Measurements from ENCODE around the gene ULK4.

The ULK4 gene

GRCh38 chr3:41237907-41238306 is 724.0 kb downstream of the ULK4 start:
- peaks cover 8% of the 10 kb centered on the region for H3K4me1 ChIP-seq (ENCODE audit: insufficient read depth, low read length)
- no peaks in the 10 kb centered on the region for H3K27me3 ChIP-seq (ENCODE audit: control insufficient read depth in 1 of 2, insufficient read depth in 2 of 2, low read length in 2 of 2)
- H3K27ac ChIP-seq (ENCODE audit: low read depth, low read length) = no peak overlapping the region
- peaks cover 80% of the 10 kb centered on the region for H3K36me3 ChIP-seq (ENCODE audit: insufficient read depth, low read length)
- H3K9me3 ChIP-seq (ENCODE audit: low read length) = no peaks in the 10 kb centered on the region
- H3K4me3 ChIP-seq (ENCODE audit: low read depth in 1 of 2, low read length in 2 of 2) = no peak overlapping the region
- no peak overlapping the region for H3K9ac ChIP-seq (ENCODE audit: low read length)

DNA sequence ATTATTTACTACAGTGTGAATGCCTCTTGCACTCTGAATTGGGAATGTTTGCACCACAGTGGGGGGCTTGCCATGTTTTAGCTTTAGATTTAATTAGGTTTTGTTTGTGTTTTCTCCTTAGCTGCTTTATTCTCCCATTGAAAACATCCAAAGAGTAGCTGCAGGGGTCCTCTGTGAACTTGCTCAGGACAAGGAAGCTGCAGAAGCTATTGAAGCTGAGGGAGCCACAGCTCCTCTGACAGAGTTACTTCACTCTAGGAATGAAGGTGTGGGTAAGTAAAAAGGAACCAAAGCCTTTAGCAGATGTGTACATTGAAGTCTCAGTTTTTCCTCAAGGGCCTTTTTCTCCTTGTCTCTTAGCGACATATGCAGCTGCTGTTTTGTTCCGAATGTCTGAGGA is 725.7 kb downstream of the ULK4 start:
- H3K9me3 ChIP-seq (ENCODE audit: low read length) = no peaks in the 10 kb centered on the region
- H3K27me3 ChIP-seq (ENCODE audit: control insufficient read depth in 1 of 2, insufficient read depth in 2 of 2, low read length in 2 of 2) = no peaks in the 10 kb centered on the region
- H3K36me3 ChIP-seq (ENCODE audit: insufficient read depth, low read length) = peaks cover 77% of the 10 kb centered on the region
- no peak overlapping the region for H3K27ac ChIP-seq (ENCODE audit: low read depth, low read length)
- H3K4me1 ChIP-seq (ENCODE audit: insufficient read depth, low read length) = peaks cover 8% of the 10 kb centered on the region
- H3K9ac ChIP-seq (ENCODE audit: low read length) = no peak overlapping the region
- no peak overlapping the region for H3K4me3 ChIP-seq (ENCODE audit: low read depth in 1 of 2, low read length in 2 of 2)

DNA sequence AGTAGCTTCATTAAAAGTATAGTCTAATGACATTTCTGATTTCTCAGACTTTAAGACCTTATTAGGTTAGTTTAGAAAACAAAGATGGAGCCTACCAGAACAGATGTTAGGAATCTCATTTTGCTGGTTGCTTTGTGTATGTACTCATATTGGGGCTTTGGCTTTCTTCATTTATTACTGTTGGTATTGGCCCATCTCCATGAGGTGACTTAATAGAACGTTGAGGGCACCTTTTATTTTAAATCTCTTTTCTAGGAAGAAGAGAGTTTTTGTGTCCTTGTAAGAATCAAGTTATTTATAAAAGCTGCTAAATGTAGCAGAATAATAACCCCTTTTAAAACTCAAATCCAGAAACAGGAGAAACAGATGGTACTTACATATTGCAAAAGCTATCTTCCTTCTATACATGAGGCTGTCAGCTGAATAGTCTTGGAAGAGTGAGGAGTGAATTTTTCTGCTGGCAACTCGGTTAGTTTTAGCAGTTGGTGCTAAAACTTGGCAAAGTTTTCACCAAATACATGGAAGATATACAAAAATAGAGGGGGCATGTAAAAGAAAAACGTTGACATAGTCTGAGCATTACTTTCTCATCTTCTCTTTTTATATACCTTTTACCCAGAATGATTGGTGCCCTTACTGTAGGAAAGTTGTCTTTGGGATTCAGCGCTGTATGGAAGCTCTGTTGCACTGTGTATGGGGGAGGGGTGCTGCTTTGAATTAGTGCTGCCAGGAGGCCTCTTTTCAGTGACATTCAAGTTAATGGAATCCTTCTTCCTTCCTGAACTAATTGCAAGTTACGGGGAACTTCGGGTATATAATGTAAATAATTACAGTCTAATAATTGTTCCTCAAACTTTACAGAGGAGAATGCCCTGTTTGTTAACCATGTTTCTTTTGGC is 726.8 kb downstream of the ULK4 start:
- Histone ChIP-seq H3K36me3 (ENCODE audit: insufficient read depth, low read length) (peaks cover 68% of the 10 kb centered on the region), H3K4me3 (ENCODE audit: low read depth in 1 of 2, low read length in 2 of 2) (no peak overlapping the region), H3K27ac (ENCODE audit: low read depth, low read length) (no peak overlapping the region), H3K9ac (ENCODE audit: low read length) (no peak overlapping the region), H3K4me1 (ENCODE audit: insufficient read depth, low read length) (peaks cover 8% of the 10 kb centered on the region), H3K27me3 (ENCODE audit: control insufficient read depth in 1 of 2, insufficient read depth in 2 of 2, low read length in 2 of 2) (no peaks in the 10 kb centered on the region), H3K9me3 (ENCODE audit: low read length) (no peaks in the 10 kb centered on the region)

DNA sequence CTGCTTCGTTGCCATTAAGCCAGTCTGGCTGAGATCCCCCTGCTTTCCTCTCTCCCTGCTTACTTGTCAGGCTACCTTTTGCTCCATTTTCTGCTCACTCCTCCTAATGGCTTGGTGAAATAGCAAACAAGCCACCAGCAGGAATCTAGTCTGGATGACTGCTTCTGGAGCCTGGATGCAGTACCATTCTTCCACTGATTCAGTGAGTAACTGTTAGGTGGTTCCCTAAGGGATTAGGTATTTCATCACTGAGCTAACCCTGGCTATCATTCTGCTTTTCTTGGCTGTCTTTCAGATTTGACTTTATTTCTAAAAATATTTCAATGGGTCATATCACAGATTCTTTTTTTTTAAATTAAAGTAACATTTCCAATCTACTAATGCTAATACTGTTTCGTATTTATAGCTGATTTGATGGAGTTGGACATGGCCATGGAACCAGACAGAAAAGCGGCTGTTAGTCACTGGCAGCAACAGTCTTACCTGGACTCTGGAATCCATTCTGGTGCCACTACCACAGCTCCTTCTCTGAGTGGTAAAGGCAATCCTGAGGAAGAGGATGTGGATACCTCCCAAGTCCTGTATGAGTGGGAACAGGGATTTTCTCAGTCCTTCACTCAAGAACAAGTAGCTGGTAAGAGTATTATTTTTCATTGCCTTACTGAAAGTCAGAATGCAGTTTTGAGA is 737.6 kb downstream of the ULK4 start:
- H3K27ac ChIP-seq (ENCODE audit: low read depth, low read length) = no peak overlapping the region
- H3K27me3 ChIP-seq (ENCODE audit: control insufficient read depth in 1 of 2, insufficient read depth in 2 of 2, low read length in 2 of 2) = no peaks in the 10 kb centered on the region
- H3K9me3 ChIP-seq (ENCODE audit: low read length) = no peaks in the 10 kb centered on the region
- H3K4me3 ChIP-seq (ENCODE audit: low read depth in 1 of 2, low read length in 2 of 2) = no peak overlapping the region
- peaks cover 37% of the 10 kb centered on the region for H3K36me3 ChIP-seq (ENCODE audit: insufficient read depth, low read length)
- no peak overlapping the region for H3K9ac ChIP-seq (ENCODE audit: low read length)
- peaks cover 38% of the 10 kb centered on the region for H3K4me1 ChIP-seq (ENCODE audit: insufficient read depth, low read length)

DNA sequence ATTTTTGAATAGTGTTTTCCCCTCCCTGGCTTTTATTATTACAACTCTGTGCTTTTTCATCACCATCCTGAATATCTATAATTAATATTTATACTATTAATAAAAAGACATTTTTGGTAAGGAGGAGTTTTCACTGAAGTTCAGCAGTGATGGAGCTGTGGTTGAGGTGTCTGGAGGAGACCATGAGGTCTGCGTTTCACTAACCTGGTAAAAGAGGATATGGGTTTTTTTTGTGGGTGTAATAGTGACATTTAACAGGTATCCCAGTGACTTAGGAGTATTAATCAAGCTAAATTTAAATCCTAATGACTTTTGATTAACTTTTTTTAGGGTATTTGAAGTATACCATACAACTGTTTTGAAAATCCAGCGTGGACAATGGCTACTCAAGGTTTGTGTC is 738.2 kb downstream of the ULK4 start:
- Histone ChIP-seq H3K4me3 (ENCODE audit: low read depth in 1 of 2, low read length in 2 of 2) (no peak overlapping the region), H3K9me3 (ENCODE audit: low read length) (no peaks in the 10 kb centered on the region), H3K4me1 (ENCODE audit: insufficient read depth, low read length) (peaks cover 39% of the 10 kb centered on the region), H3K27me3 (ENCODE audit: control insufficient read depth in 1 of 2, insufficient read depth in 2 of 2, low read length in 2 of 2) (no peaks in the 10 kb centered on the region), H3K9ac (ENCODE audit: low read length) (no peak overlapping the region), H3K27ac (ENCODE audit: low read depth, low read length) (no peak overlapping the region), H3K36me3 (ENCODE audit: insufficient read depth, low read length) (peaks cover 37% of the 10 kb centered on the region)

- no peak overlapping the region for H3K4me3 ChIP-seq (ENCODE audit: low read depth in 1 of 2, low read length in 2 of 2)
- H3K27me3 ChIP-seq (ENCODE audit: control insufficient read depth in 1 of 2, insufficient read depth in 2 of 2, low read length in 2 of 2) = no peaks in the 10 kb centered on the region
- H3K4me1 ChIP-seq (ENCODE audit: insufficient read depth, low read length) = peaks cover 41% of the 10 kb centered on the region
- H3K9ac ChIP-seq (ENCODE audit: low read length) = no peak overlapping the region
- no peaks in the 10 kb centered on the region for H3K9me3 ChIP-seq (ENCODE audit: low read length)
- H3K27ac ChIP-seq (ENCODE audit: low read depth, low read length) = no peak overlapping the region
- peaks cover 33% of the 10 kb centered on the region for H3K36me3 ChIP-seq (ENCODE audit: insufficient read depth, low read length)
Observed at GRCh38 chr3:41223078-41223477, 738.8 kb downstream of the ULK4 start.

DNA sequence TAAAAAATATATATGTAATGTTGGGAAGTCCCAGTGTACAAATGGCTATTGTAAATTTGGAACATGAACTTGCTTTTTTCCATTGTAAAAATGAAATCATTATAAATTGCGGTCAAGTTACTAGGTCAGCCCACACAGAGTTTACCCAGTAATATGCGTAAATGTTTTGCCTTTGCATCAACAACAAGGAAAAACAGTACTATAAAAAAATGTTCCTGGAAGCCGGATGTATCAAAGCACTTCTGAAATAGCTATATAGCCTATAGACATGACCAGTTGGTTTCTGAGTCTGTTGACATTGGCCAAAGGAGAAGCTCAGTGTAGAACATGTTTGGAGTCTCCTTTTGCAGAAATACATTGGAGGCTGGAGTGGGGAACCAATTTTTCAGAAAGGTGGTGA is 739.4 kb downstream of the ULK4 start:
- Histone ChIP-seq H3K36me3 (ENCODE audit: insufficient read depth, low read length) (peaks cover 33% of the 10 kb centered on the region), H3K4me1 (ENCODE audit: insufficient read depth, low read length) (peaks cover 42% of the 10 kb centered on the region), H3K9me3 (ENCODE audit: low read length) (no peaks in the 10 kb centered on the region), H3K4me3 (ENCODE audit: low read depth in 1 of 2, low read length in 2 of 2) (no peak overlapping the region), H3K9ac (ENCODE audit: low read length) (no peak overlapping the region), H3K27me3 (ENCODE audit: control insufficient read depth in 1 of 2, insufficient read depth in 2 of 2, low read length in 2 of 2) (no peaks in the 10 kb centered on the region), H3K27ac (ENCODE audit: low read depth, low read length) (no peak overlapping the region)

- Histone ChIP-seq H3K36me3 (ENCODE audit: insufficient read depth, low read length) (peaks cover 29% of the 10 kb centered on the region), H3K4me3 (ENCODE audit: low read depth in 1 of 2, low read length in 2 of 2) (no peak overlapping the region), H3K27me3 (ENCODE audit: control insufficient read depth in 1 of 2, insufficient read depth in 2 of 2, low read length in 2 of 2) (no peaks in the 10 kb centered on the region), H3K9ac (ENCODE audit: low read length) (no peak overlapping the region), H3K27ac (ENCODE audit: low read depth, low read length) (no peak overlapping the region), H3K4me1 (ENCODE audit: insufficient read depth, low read length) (peaks cover 42% of the 10 kb centered on the region), H3K9me3 (ENCODE audit: low read length) (no peaks in the 10 kb centered on the region)
Observed at GRCh38 chr3:41222012-41222411, 739.9 kb downstream of the ULK4 start.

DNA sequence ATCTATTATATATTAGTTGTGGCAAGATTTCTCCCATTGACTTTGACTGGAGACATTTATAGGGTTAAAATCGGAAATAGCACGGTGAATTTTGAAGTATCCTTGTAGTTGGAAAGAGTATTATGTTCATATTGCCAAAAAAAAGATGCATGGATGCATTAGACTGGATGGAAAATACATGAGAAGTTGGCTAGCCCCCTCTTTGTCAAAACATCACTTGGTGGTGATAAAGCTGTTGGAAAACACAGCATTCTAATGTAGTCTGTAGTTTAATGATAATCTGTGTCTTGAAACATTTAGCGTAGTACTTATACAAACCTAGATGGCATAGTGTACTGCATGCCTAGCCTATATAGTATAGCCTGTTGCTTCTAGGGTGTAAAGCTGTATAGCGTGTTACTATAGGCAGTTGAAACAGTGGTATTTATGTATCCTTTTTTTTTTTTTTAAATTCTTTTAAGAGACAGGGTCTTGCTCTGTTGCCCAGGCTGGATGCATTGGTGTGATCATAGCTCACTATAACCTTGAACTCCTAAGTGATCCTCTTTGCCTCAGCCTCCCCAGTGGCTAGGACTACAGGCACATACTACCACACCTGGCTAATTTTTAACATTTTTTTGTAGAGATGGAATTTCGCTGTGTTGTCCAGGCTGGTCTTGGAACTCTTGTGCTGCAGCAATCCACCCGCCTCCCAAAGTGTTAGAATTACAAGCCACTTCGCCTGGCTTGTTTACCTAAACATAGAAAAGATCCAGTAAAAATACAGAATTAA is 740.8 kb downstream of the ULK4 start:
- Histone ChIP-seq H3K4me1 (ENCODE audit: insufficient read depth, low read length) (peaks cover 43% of the 10 kb centered on the region), H3K27ac (ENCODE audit: low read depth, low read length) (no peak overlapping the region), H3K9me3 (ENCODE audit: low read length) (no peaks in the 10 kb centered on the region), H3K27me3 (ENCODE audit: control insufficient read depth in 1 of 2, insufficient read depth in 2 of 2, low read length in 2 of 2) (no peaks in the 10 kb centered on the region), H3K9ac (ENCODE audit: low read length) (no peak overlapping the region), H3K36me3 (ENCODE audit: insufficient read depth, low read length) (peaks cover 20% of the 10 kb centered on the region), H3K4me3 (ENCODE audit: low read depth in 1 of 2, low read length in 2 of 2) (no peak overlapping the region)

- no peak overlapping the region for H3K9ac ChIP-seq (ENCODE audit: low read length)
- peaks cover 51% of the 10 kb centered on the region for H3K4me1 ChIP-seq (ENCODE audit: insufficient read depth, low read length)
- H3K27ac ChIP-seq (ENCODE audit: low read depth, low read length) = no peak overlapping the region
- no peaks in the 10 kb centered on the region for H3K27me3 ChIP-seq (ENCODE audit: control insufficient read depth in 1 of 2, insufficient read depth in 2 of 2, low read length in 2 of 2)
- H3K9me3 ChIP-seq (ENCODE audit: low read length) = no peaks in the 10 kb centered on the region
- H3K36me3 ChIP-seq (ENCODE audit: insufficient read depth, low read length) = peaks cover 3% of the 10 kb centered on the region
- H3K4me3 ChIP-seq (ENCODE audit: low read depth in 1 of 2, low read length in 2 of 2) = no peak overlapping the region
Observed at GRCh38 chr3:41219424-41219823, 742.5 kb downstream of the ULK4 start.

- Histone ChIP-seq H3K4me3 (ENCODE audit: low read depth in 1 of 2, low read length in 2 of 2) (no peak overlapping the region), H3K4me1 (ENCODE audit: insufficient read depth, low read length) (peaks cover 57% of the 10 kb centered on the region), H3K36me3 (ENCODE audit: insufficient read depth, low read length) (no peaks in the 10 kb centered on the region), H3K9ac (ENCODE audit: low read length) (no peak overlapping the region), H3K9me3 (ENCODE audit: low read length) (no peaks in the 10 kb centered on the region), H3K27me3 (ENCODE audit: control insufficient read depth in 1 of 2, insufficient read depth in 2 of 2, low read length in 2 of 2) (no peaks in the 10 kb centered on the region), H3K27ac (ENCODE audit: low read depth, low read length) (no peak overlapping the region)
Observed at GRCh38 chr3:41216993-41217392, 744.9 kb downstream of the ULK4 start.
